Stomach (tissue), 9 donors: ENCODE data around the gene UGGT2. TPM values are rescaled to one million over a fixed set of nuclear protein-coding genes. Genes with fewer than 3 reads are reported as not detected.
A peak's percentile ranks its signal among the peaks of the same experiment; 100 is the strongest.
"Not testable (repeated sequence)": the region's sequence is repeated elsewhere in the genome, so short reads cannot be mapped to it uniquely, and the experiment has no call there.

Source experiments
- DNase-seq, 2 donors: peaks; one replicate each; pipeline versions ENCODE4 v3.0.0 to v3.0.0-alpha.2; 2013 to 2019
- H3K27ac ChIP-seq, 5 donors: fragments of 200-600 bp in 4 of 5; sonication (generic) in 4 of 5; one replicate each; pipeline ENCODE4 v1.5.1; 2013 to 2019; ENCODE audit warnings: mild to moderate bottlenecking in 1 of 5, moderate library complexity in 1 of 5
- H3K27me3 ChIP-seq, 3 donors: fragments of 200-600 bp; sonication (generic); one replicate each; pipeline ENCODE4 v1.5.1; 2017 to 2019; ENCODE audit warnings: mixed run types in 1 of 3
- H3K36me3 ChIP-seq, 4 donors: fragments of 200-600 bp; sonication (generic); 1 replicate in 3 of 4; 2 replicates in 1 of 4; pipeline ENCODE4 v1.5.1; 2016 to 2019
- H3K4me1 ChIP-seq, 4 donors: fragments of 200-600 bp; sonication (generic); one replicate each; pipeline ENCODE4 v1.5.1; 2016 to 2019
- H3K4me3 ChIP-seq, 4 donors: fragments of 200-600 bp; sonication (generic) in 3 of 4; one replicate each; pipeline ENCODE4 v1.5.1; 2016 to 2019; ENCODE audit warnings: mild to moderate bottlenecking in 1 of 4
- H3K9me3 ChIP-seq, 4 donors: fragments of 200-600 bp; sonication (generic); one replicate each; pipeline ENCODE4 v1.5.1; 2016 to 2019
- EP300 ChIP-seq: sonication (generic); formaldehyde crosslinking; IDR thresholded peaks from one replicate; pipeline ENCODE4 v1.6.1; 2017; ENCODE audit warnings: antibody characterized with exemption
- POLR2A ChIP-seq, 4 donors: fragments of 450-650 bp; IDR thresholded peaks; one replicate each; pipeline ENCODE4 v1.6.1; 2016; ENCODE audit warnings: antibody characterized with exemption in 4 of 4, control low read depth in 2 of 4, mild to moderate bottlenecking in 1 of 4, moderate library complexity in 1 of 4
- POLR2AphosphoS5 ChIP-seq, 3 donors: sonication (generic); formaldehyde crosslinking; IDR thresholded peaks; one replicate each; pipeline ENCODE4 v1.6.1; 2016; ENCODE audit warnings: antibody characterized with exemption in 3 of 3
- WGBS, 5 donors: extraction: QIAGEN DNeasy Blood & Tissue Kit in 3 of 5; methylation state at CpG; one replicate each; pipeline versions ENCODE4 v1.1.5 to v1.1.7; 2013 to 2018; 5-methylcytosine and 5-hydroxymethylcytosine counted together
- intact Hi-C: fragments of 100-400 bp; cut with DNase I; formaldehyde crosslinking; loops from one replicate; pipeline ENCODE4 v1.15.1; 2023; ENCODE audit warnings: low total_unique reads
- polyA plus RNA-seq, 3 donors: library from polyadenylated mRNA; stranded (reverse); fragments of 200-250 nt; gene quantifications; one replicate each; pipeline ENCODE4 v1.2.3, GENCODE V29; 2013
- total RNA-seq, 5 donors: library from RNA; depleted of rRNA; stranded (reverse); fragments of >200 nt; gene quantifications; one replicate each; pipeline versions ENCODE4 v1.1.0 to v1.2.3, GENCODE V29; 2014 to 2016
- TF ChIP-seq, protein P1 (sequence below), 7 experiments: fragments of 450-650 bp in 4 of 7; fragments of 200-600 bp in 3 of 7; sonication (generic) in 3 of 7; IDR thresholded peaks; one replicate each; pipeline ENCODE4 v1.5.1; 2016 to 2019; ENCODE audit warnings: antibody characterized with exemption in 7 of 7, control low read depth in 2 of 7, mild to moderate bottlenecking in 1 of 7
- donor health status: healthy with polysubstance abuse.
- donor health status: Bipolar disorder and iron deficiency.
- donor health status: healthy.

The UGGT2 gene
- total and polyA plus RNA-seq, 8 donors, result 2.1 to 140 (median 21.6) TPM

DNA sequence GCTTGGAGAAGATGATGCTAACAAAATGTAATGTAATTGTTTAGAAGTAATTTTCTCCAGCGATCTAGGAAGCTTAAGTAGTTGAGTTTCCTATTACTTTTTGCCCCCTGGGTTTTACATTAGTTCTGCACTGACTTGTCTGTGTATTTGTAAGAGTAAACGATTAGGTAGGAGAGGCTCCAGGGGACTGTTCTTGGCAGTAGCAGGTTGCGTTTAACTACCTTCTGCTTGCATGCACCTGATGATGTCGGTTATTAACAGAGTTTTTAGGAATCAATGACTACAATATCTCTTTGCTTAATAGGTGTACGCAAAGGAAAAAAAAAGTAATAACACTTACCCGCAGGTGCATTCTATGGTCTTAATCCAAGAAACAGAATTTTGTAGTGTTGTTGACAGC lies 18.3 kb upstream of the UGGT2 start:
- Histone ChIP-seq H3K4me3 (no peak overlapping the region), H3K9me3 (no peaks in the 10 kb centered on the region), H3K4me1 (no peaks in the 10 kb centered on the region), H3K36me3 (no peaks in the 10 kb centered on the region), H3K27me3 (no peaks in the 10 kb centered on the region), H3K27ac (no peak overlapping the region)
- DNase-seq, result no peak
- intact Hi-C loops, result no loop called here
- TF ChIP-seq POLR2A (IDR thresholded peaks at IDR 0.05) (no peak), EP300 (no peak), POLR2AphosphoS5 (IDR thresholded peaks at IDR 0.05) (no peak)
- TF ChIP-seq, protein P1, sequence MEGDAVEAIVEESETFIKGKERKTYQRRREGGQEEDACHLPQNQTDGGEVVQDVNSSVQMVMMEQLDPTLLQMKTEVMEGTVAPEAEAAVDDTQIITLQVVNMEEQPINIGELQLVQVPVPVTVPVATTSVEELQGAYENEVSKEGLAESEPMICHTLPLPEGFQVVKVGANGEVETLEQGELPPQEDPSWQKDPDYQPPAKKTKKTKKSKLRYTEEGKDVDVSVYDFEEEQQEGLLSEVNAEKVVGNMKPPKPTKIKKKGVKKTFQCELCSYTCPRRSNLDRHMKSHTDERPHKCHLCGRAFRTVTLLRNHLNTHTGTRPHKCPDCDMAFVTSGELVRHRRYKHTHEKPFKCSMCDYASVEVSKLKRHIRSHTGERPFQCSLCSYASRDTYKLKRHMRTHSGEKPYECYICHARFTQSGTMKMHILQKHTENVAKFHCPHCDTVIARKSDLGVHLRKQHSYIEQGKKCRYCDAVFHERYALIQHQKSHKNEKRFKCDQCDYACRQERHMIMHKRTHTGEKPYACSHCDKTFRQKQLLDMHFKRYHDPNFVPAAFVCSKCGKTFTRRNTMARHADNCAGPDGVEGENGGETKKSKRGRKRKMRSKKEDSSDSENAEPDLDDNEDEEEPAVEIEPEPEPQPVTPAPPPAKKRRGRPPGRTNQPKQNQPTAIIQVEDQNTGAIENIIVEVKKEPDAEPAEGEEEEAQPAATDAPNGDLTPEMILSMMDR (IDR thresholded peaks at IDR 0.05), result no peak
- 72 to 77% (median 73%) methylated on average over 6 of the region's 6 CpGs for WGBS, 5 donors

DNA sequence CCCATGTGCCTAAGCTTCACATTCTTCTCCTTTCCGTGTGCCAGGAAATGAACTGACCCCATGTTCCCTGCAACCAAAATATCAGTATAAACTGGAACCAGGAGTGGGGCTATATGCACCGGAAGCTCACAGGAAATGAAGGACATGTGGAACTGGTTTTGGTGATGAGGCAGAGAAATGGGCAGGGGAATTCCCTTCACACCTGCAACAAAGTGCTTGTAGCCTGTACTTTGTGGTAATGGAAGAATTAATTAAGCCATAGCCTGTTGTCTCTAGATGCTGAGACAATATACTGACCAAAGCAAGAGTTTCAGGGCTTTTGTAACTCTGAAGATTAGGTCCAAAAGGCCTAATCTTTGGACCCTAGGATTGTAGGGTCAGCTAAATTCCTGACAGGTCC lies 15.5 kb upstream of the UGGT2 start:
- H3K9me3 ChIP-seq, result no peaks in the 10 kb centered on the region
- H3K27me3 ChIP-seq, result no peaks in the 10 kb centered on the region
- H3K4me3 ChIP-seq, result no peak overlapping the region
- intact Hi-C loops, result no loop called here
- TF ChIP-seq, protein P1 (IDR thresholded peaks at IDR 0.05), result no peak
- TF ChIP-seq POLR2A (IDR thresholded peaks at IDR 0.05) (no peak), POLR2AphosphoS5 (IDR thresholded peaks at IDR 0.05) (no peak), EP300 (no peak)
- no peak for DNase-seq
- H3K36me3 ChIP-seq, result no peaks in the 10 kb centered on the region
- WGBS, 5 donors, result 65 to 86% (median 79%) methylated on average over 2 of the region's 2 CpGs
- no peak overlapping the region for H3K27ac ChIP-seq
- no peaks in the 10 kb centered on the region for H3K4me1 ChIP-seq

DNA sequence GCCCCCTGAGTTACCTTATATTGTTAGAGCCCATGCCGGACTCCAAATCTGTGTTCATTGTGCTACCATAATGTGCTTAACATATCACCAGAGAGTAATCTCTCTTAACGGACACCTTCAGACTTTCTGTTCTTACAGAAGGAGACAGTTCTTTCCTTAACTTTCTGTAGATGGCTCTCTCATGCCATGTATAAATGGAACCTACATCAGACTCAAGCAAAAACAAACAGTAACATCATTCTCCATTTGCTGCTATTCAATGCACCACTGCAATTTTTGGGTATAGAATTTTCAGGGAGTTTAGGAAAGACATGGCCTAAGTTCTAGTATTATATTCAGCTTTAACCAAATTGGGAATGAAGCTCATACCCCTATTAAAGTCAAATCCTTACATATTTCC lies 12.6 kb upstream of the UGGT2 start:
- no peaks in the 10 kb centered on the region for H3K9me3 ChIP-seq
- no peaks in the 10 kb centered on the region for H3K36me3 ChIP-seq
- H3K27ac ChIP-seq, result no peak overlapping the region
- no peaks in the 10 kb centered on the region for H3K4me1 ChIP-seq
- no peaks in the 10 kb centered on the region for H3K27me3 ChIP-seq
- no peak overlapping the region for H3K4me3 ChIP-seq
- DNase-seq, result no peak
- WGBS, 5 donors, result 69 to 80% (median 74%) methylated on average over 2 of the region's 2 CpGs
- TF ChIP-seq, protein P1 (IDR thresholded peaks at IDR 0.05), result no peak
- TF ChIP-seq EP300 (no peak), POLR2A (IDR thresholded peaks at IDR 0.05) (no peak), POLR2AphosphoS5 (IDR thresholded peaks at IDR 0.05) (no peak)
- intact Hi-C loops, result no loop called here

DNA sequence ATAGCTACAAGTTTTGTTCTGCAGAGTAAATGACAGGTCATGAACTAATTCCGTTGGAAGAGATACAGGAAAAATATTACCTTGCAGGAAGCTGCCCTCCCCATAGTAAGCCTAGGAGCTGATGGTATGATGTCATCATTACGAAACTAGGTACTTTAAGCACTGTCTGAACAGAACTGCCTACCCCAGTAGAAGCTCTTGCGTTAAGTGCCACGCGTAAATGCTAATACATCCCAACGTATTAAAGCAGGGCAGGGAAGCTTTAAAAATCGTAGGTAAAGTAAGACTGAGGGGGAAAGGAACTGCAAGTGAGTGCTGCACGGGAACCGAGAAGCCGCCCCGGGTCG lies 572 bp downstream of the UGGT2 start:
- WGBS, 5 donors, result 0 to 2% (median 1%) methylated on average over 12 of the region's 12 CpGs
- Histone ChIP-seq H3K27ac (peak overlapping the region; percentile 81 to 91 (median 89)), H3K36me3 (no peaks in the 10 kb centered on the region), H3K9me3 (no peaks in the 10 kb centered on the region), H3K4me1 (peaks cover 0 to 17% (median 6%) of the 10 kb centered on the region in 4 donors), H3K4me3 (peak overlapping the region; percentile 75 to 97 (median 88)), H3K27me3 (no peaks in the 10 kb centered on the region)
- DNase-seq, result no peak
- TF ChIP-seq POLR2AphosphoS5 (IDR thresholded peaks at IDR 0.05) (peak in 1 of 3 donors; percentile 15), POLR2A (IDR thresholded peaks at IDR 0.05) (no peak)
- intact Hi-C loops, result no loop called here

DNA sequence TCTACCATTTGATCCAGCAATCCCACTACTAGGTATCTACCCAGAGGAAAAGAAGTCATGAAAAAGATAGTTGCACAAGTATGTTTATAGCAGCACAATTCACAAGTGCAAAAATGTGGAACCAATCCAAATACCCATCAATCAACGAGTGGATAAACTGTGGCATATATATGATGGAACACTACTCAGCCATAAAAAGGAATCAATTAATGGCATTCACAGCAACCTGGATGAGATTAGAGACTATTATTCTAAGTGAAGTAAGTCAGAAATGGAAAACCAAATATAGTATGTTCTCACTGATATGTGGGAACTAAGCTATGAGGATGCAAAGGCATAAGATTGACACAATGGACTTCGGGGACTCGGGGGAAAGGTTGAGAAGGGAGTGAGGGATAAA lies 1.3 kb downstream of the UGGT2 start:
- intact Hi-C loops, result not testable (repeated sequence)
- 89 to 94% (median 93%) methylated on average over 3 of the region's 3 CpGs for WGBS, 5 donors
- H3K4me3 ChIP-seq, result peak overlapping the region in 1 of 4 donors; percentile 83

DNA sequence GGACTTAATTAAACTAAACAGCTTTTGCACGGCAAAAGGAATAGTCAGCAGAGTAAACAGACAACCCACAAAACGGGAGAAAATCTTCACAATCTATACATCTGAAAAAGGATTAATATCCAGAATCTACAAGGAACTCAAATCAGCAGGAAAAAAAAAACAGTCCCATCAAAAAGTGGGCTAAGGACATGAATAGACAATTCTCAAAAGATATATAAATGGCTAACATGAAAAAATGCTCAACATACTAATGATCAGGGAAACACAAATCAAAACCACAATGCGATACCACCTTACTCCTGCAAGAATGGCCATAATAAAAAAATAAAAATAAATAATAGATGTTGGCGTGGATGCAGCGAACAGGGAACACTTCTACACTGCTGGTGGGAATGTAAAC lies 1.7 kb downstream of the UGGT2 start:
- WGBS, 5 donors, result 95 to 98% (median 97%) methylated on average over 5 of the region's 5 CpGs
- intact Hi-C loops, result not testable (repeated sequence)

More for the DNA sequence above, 1.3 kb downstream of the UGGT2 start:
- Histone ChIP-seq H3K4me1 (peaks cover 0 to 17% (median 6%) of the 10 kb centered on the region in 4 donors), H3K27ac (peak overlapping the region in 1 of 5 donors; percentile 91)
- H3K9me3 ChIP-seq, H3K27me3 ChIP-seq, DNase-seq, H3K36me3 ChIP-seq: not testable (repeated sequence)

DNA sequence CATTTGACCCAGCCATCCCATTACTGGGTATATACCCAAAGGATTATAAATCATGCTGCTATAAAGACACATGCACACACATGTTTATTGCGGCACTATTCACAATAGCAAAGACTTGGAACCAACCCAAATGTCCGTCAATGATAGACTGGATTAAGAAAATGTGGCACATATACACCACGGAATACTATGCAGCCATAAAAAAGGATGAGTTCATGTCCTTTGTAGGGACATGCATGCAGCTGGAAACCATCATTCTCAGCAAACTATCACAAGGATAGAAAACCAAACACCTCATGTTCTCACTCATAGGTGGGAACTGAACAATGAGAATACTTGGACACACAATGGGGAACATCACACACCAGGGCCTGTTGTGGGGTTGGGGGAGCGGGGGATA lies 2.2 kb downstream of the UGGT2 start:
- WGBS, 5 donors, result 87 to 98% (median 95%) methylated on average over 2 to 4 of the region's 4 CpGs
- H3K36me3 ChIP-seq, intact Hi-C loops: not testable (repeated sequence)

More for the DNA sequence above, 1.7 kb downstream of the UGGT2 start:
- H3K4me3 ChIP-seq, H3K27me3 ChIP-seq, H3K27ac ChIP-seq, H3K36me3 ChIP-seq, DNase-seq, H3K9me3 ChIP-seq: not testable (repeated sequence)
- peaks cover 0 to 17% (median 6%) of the 10 kb centered on the region in 4 donors for H3K4me1 ChIP-seq

DNA sequence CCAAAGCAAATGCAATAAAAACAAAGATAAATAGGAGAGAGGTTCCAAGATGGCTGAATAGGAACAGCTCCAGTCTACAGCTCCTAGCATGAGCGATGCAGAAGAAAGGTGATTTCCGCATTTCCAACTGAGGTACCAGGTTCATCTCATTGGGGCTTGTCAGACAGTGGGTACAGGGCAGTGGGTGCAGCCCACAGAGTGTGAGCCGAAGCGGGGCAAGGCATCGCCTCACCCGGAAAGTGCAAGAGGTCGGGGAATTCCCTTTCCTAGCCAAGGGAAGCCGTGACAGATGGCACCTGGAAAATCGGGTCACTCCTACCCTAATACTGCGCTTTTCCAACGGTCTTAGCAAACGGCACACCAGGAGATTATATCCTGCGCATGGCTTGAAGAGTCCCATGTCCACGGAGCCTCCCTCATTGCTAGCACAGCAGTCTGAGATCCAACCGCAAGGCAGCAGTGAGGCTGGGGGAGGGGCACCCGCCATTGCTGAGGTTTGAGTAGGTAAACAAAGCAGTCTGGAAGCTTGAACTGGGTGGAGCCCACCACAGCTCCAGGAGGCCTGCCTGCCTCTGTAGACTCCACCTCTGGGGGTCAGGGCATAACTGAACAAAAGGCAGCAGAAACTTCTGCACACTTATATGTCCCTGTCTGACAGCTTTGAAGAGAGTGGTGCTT lies 6.6 kb downstream of the UGGT2 start:
- H3K27ac ChIP-seq, H3K4me1 ChIP-seq, DNase-seq, H3K4me3 ChIP-seq, intact Hi-C loops, H3K36me3 ChIP-seq, H3K27me3 ChIP-seq: not testable (repeated sequence)
- 97 to 98% (median 97%) methylated on average over 16 of the region's 16 CpGs for WGBS, 5 donors
- H3K9me3 ChIP-seq, result peaks cover 0 to 11% (median 3%) of the 10 kb centered on the region in 4 donors

More for the DNA sequence above, 2.2 kb downstream of the UGGT2 start:
- H3K9me3 ChIP-seq, H3K4me3 ChIP-seq, DNase-seq, H3K27ac ChIP-seq, H3K27me3 ChIP-seq: not testable (repeated sequence)
- H3K4me1 ChIP-seq, result peaks cover 0 to 17% (median 6%) of the 10 kb centered on the region in 4 donors
